KMS-11 (cell line): ENCODE data around the gene CALHM3.
A peak's percentile ranks its signal among the peaks of the same experiment; 100 is the strongest.

ENCODE experiments used
- H2AFZ ChIP-seq: fragments of 200-600 bp; sonication (generic); 2 replicates; pipeline ENCODE4 v1.6.1; 2016; ENCODE audit warnings: antibody characterized with exemption, mixed run types, low read depth
- H3K27ac ChIP-seq: fragments of 200-600 bp; sonication (generic); 2 replicates; pipeline ENCODE4 v1.6.1; 2016; ENCODE audit warnings: mild to moderate bottlenecking, mixed run types
- H3K27me3 ChIP-seq: fragments of 200-600 bp; sonication (generic); 2 replicates; pipeline ENCODE4 v1.6.1; 2017; ENCODE audit warnings: mild to moderate bottlenecking, low read depth, mixed run types, moderate library complexity; ENCODE audit not compliant: insufficient read depth
- H3K36me3 ChIP-seq: fragments of 200-600 bp; sonication (generic); 2 replicates; pipeline ENCODE4 v1.6.1; 2017; ENCODE audit warnings: mild to moderate bottlenecking, mixed run types; ENCODE audit not compliant: insufficient read depth
- H3K4me1 ChIP-seq: fragments of 200-600 bp; sonication (generic); 2 replicates; pipeline ENCODE4 v1.6.1; 2016; ENCODE audit warnings: mild to moderate bottlenecking, low read depth, mixed run types; ENCODE audit not compliant: poor library complexity, severe bottlenecking
- H3K4me2 ChIP-seq: fragments of 200-600 bp; sonication (generic); 2 replicates; pipeline ENCODE4 v1.7.0; 2016; ENCODE audit warnings: mild to moderate bottlenecking, mixed run types
- H3K4me3 ChIP-seq: fragments of 200-600 bp; sonication (generic); IDR thresholded peaks from 2 replicates; pipeline ENCODE4 v1.6.1; 2017; ENCODE audit warnings: low read depth, low read length, mixed read lengths; ENCODE audit not compliant: insufficient read depth
- H3K79me2 ChIP-seq: fragments of 200-600 bp; sonication (generic); 2 replicates; pipeline ENCODE4 v1.6.1; 2016; ENCODE audit warnings: low read depth, mixed run types; ENCODE audit not compliant: insufficient read depth
- H3K9ac ChIP-seq: fragments of 200-600 bp; sonication (generic); 2 replicates; pipeline ENCODE4 v1.6.1; 2016; ENCODE audit warnings: mild to moderate bottlenecking, mixed run types
- H4K20me1 ChIP-seq: fragments of 200-600 bp; sonication (generic); 2 replicates; pipeline ENCODE4 v1.6.1; 2016; ENCODE audit warnings: mild to moderate bottlenecking, mixed run types; ENCODE audit not compliant: insufficient read depth
- CTCF ChIP-seq: fragments of 200-600 bp; sonication (generic); conservative IDR thresholded peaks from 2 replicates; pipeline ENCODE4 v1.6.1; 2017; ENCODE audit warnings: low read depth, mild to moderate bottlenecking, antibody characterized with exemption, low read length, moderate library complexity, mixed read lengths

CALHM3 gene

GRCh38 chr10:103493362-103493915 lies 14.4 kb upstream of the CALHM3 start, which contains the start of gene NEURL1:
Gene NEURL1, plus strand, starts transcription at chr10:103493705. Its CDS starts 683 bp downstream, at chr10:103494388.
- H3K4me2 ChIP-seq = peak within 1 kb of the TSS; percentile 68
- H3K27ac ChIP-seq = no peak within 1 kb of the TSS
- H3K79me2 ChIP-seq = no peaks in the 10 kb centered on the region
- no peaks in the 10 kb centered on the region for H3K36me3 ChIP-seq
- H3K27me3 ChIP-seq = peaks cover 10% of the 10 kb centered on the region; the same call in 1 of the 2 replicates
- peak within 1 kb of the TSS; percentile 64 for H2AFZ ChIP-seq
- H3K4me3 ChIP-seq = no peak within 1 kb of the TSS
- TF ChIP-seq CTCF = no peak
- peak within 1 kb of the TSS; percentile 37; the same call in 1 of the 2 replicates for H3K9ac ChIP-seq
- H3K4me1 ChIP-seq = peaks cover 52% of the 10 kb centered on the region
- H4K20me1 ChIP-seq = no peaks in the 10 kb centered on the region

GRCh38 chr10:103492655-103493261 lies 13.7 kb upstream of the CALHM3 start:
- H3K4me3 ChIP-seq = no peak overlapping the region
- H4K20me1 ChIP-seq = no peaks in the 10 kb centered on the region
- no peak overlapping the region for H3K4me2 ChIP-seq
- no peaks in the 10 kb centered on the region for H3K36me3 ChIP-seq
- no peaks in the 10 kb centered on the region for H3K79me2 ChIP-seq
- H3K4me1 ChIP-seq = peaks cover 45% of the 10 kb centered on the region
- H3K27me3 ChIP-seq = peaks cover 10% of the 10 kb centered on the region; the same call in 1 of the 2 replicates
- no peak for TF ChIP-seq CTCF
- H3K9ac ChIP-seq = no peak overlapping the region
- no peak overlapping the region for H3K27ac ChIP-seq
- H2AFZ ChIP-seq = no peak overlapping the region

- peaks cover 39% of the 10 kb centered on the region for H3K4me1 ChIP-seq
- no peak overlapping the region for H2AFZ ChIP-seq
- H3K79me2 ChIP-seq = no peaks in the 10 kb centered on the region
- H3K9ac ChIP-seq = no peak overlapping the region
- no peaks in the 10 kb centered on the region for H3K36me3 ChIP-seq
- no peak overlapping the region for H3K27ac ChIP-seq
- TF ChIP-seq CTCF = no peak
- peaks cover 10% of the 10 kb centered on the region; the same call in 1 of the 2 replicates for H3K27me3 ChIP-seq
- H4K20me1 ChIP-seq = no peaks in the 10 kb centered on the region
- no peak overlapping the region for H3K4me3 ChIP-seq
- H3K4me2 ChIP-seq = peak overlapping the region; percentile 56; the same call in 1 of the 2 replicates
Measured at GRCh38 chr10:103491729-103492364, 12.8 kb upstream of the CALHM3 start.

GRCh38 chr10:103490986-103491314 lies 11.9 kb upstream of the CALHM3 start:
- Histone ChIP-seq H3K4me2 (peak overlapping the region; percentile 56), H3K4me1 (peaks cover 40% of the 10 kb centered on the region), H2AFZ (peak overlapping the region; percentile 39; the same call in 1 of the 2 replicates), H3K79me2 (no peaks in the 10 kb centered on the region), H3K27ac (peak overlapping the region; percentile 52), H3K36me3 (no peaks in the 10 kb centered on the region), H3K27me3 (peaks cover 10% of the 10 kb centered on the region; the same call in 1 of the 2 replicates), H3K9ac (peak overlapping the region; percentile 17; the same call in 1 of the 2 replicates), H4K20me1 (no peaks in the 10 kb centered on the region), H3K4me3 (no peak overlapping the region)
- no peak for TF ChIP-seq CTCF
